HTR-8/SVneo (cell line): ENCODE results near the gene LPIN1.
A peak's percentile ranks its signal among the peaks of the same experiment; 100 is the strongest.
"Not testable (repeated sequence)": the region's sequence is repeated elsewhere in the genome, so short reads cannot be mapped to it uniquely, and the experiment has no call there.

Experiments
- DNase-seq: peaks from one replicate; pipeline ENCODE4 v3.0.0; 2011; ENCODE audit warnings: low spot score, mixed read lengths; ENCODE audit not compliant: insufficient read length
- FAIRE-seq: peaks from 2 replicates; lab custom pipeline; 2011; peaks lifted over from hg19 to GRCh38; lab: Jason Lieb, UNC

Gene LPIN1

DNA sequence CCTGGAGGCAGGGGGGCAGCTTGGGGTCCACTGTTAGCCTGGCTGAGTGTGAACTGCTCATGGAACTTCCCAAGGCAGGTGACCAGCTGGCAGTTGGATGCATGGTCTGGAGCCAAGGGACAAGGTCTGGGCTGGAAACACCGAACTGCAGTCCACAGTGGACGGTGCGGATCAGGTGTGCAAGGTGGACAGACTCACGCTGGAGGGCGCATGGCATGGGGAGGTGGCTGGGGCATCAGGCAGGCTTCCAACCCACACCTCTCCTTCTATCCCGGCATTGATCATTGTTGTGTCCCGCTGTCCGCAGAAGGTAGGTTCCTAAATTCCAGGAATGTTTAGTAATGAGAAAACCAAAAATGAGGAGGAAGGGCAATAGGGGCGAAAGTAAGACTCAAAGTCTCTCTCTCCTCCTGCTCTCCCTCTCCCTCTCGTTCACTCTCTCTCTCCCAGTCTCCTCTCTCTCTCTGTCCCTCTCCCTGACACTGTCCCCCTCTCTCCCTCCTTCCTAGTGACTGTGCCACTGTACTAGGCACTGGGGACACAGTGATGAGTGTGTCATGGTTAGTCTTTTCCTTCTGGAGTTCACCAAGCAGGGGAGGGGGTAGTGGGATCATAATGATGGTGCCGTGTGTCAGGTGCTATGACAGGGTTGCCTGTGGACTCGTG lies 30.3 kb upstream of the LPIN1 start:
- FAIRE-seq (no peak), DNase-seq (no peak)

DNA sequence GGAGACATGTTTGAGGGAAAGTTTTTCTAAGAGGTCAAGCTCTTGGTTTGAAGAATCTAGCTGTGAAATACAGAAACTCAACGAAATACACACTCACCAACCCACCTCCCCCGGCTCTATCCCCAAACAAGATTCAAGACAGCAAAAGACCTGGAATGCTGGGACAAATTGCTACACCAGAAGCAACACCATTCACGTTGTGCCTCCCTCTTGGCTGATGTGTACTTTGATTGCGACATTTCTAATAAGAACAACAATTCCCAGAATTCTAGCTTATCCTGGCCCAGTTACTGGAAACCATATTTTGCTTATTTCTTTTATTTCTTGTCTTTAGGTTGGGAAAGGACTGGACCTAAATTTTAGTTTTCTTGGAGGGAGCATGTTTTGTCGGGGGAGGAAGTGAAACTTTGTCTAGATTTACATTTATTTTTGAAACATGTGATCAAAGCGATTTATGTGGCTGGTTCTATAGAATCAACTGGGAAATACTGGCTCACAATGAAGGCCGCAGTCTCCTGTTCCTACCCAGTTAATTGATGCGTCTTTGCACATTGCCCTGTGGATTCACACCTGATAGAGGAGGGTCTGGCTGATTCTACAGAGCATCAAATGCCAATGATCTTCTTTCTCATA lies 29.6 kb upstream of the LPIN1 start:
- DNase-seq (no peak), FAIRE-seq (no peak)

DNA sequence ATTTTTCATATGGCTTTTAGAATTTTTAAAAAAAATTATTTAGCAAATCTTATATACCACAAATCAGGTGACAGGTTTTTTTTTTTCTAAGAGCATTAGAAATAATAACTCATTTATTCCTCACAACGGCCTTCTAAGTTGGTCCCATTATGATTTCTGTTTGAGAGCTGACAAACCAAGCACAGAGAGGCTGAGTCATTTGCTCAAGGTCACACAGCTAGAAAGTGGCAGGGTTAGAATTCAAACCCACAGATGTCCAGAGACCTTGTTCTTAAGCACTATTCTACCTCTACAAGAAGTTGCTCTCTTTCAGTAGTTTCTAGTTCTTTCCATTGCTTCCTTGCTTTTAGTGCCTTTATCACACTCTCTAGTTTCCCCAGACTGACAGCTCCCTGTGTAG lies 28.8 kb upstream of the LPIN1 start:
- DNase-seq (no peak), FAIRE-seq (no peak)

DNA sequence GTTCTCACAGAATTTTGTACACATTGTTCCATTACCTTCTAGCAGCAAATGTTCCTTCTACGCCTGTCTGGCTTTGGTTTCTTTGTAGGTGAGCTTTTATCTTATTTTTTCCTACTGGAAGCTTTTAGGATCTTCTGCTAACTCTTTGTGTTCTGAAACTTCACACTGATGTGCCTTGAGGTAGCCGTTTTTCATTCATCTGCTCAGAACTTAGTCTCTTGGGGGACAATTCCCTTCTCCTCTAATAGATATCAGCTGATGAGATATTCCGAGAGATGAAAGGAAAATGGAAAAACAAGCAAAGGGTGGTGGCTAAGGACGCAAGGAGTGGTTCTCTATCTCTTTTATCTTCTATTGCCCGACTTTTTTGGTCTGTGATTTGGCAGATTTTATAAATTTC lies 27.8 kb upstream of the LPIN1 start:
- no peak for FAIRE-seq
- no peak for DNase-seq

DNA sequence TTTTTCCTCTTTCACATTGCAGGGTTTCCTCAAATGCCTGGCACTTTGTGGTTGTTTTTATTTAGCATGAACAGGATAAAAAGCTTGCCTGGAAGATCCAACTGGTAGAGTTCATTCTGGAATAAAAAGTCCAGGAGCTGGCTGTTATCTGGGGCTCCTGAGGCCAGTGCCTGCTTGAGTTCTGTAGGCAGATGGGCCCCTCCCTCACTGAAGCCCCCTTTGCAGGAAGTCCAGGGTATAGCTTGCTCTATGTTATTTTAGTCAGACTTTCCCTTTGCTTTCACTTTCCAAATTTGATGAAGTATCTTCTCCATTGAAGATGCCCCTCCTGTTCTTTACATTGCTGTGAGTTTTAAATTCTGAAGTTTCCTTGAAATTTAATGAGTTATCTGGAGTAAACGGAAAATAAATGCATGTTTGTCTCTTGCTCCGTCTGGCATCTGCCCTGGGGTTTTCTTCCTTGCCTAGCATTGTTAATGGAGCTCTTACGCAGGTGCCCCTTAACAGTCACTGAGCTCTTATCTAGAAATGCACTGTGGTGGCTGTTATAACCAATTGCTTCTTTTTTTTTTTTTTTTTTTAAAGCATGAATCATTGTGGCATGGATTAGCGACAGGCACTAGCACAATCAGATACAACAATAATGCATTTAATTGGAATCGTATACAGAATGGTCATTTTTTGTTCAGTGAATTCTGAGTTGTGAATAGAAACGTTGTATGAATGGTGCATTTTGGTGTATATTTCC lies 27.0 kb upstream of the LPIN1 start:
- FAIRE-seq (no peak), DNase-seq (no peak)

DNA sequence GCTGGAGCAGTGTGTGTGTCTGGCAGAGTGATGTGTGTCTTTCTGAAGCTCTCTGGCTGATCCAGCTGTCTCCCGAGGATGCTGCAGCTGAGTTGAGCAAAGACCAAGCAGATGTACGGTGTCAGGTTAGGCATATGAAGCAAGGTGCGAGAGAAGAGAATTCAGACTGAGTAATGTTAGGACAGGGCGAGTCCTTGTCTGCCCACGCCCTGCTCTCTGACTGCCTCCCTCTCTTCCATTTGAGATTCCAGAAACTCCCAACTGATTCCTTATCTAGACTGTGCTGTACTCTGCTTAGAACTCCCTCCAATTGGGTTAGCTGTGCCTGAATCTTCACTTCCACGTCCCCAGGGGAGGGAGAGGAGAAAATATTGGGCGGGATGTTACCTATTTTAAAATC lies 25.7 kb upstream of the LPIN1 start:
- DNase-seq (no peak), FAIRE-seq (no peak)

DNA sequence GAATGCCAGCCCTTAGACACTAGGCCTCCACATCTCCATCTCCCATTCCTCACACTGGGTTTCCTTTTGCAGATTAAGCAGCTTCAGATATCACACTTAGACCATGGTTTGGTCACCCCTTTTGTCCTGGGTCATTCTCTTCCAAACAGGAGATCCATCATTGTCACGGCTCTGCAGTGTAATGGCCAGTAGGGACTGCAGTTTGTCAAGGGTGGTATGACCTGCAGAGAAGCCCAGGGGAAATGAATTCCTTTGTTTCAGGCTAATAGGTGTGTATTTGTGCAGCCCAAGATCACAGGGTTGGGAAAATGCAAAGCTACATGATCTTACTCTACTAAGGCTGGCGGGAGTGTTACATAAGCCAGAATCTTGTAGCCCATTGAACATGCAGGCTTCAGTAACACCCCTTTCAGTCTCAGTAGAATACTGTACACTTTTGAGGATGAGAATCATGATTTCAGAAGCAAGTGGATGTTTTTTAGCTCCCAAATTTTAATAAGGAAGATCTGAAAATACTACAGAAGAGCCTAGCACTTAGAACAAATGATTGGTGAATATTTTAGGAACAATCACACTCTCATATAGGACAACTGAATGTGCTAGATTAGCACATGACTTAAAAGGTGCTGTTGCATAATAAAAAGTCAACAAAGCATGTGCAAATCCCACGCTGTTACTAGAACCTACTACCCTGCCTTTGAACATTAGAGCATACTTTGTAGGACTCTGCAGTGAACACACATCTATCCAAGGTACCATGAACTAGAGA lies 24.0 kb upstream of the LPIN1 start:
- no peak for FAIRE-seq
- no peak for DNase-seq

DNA sequence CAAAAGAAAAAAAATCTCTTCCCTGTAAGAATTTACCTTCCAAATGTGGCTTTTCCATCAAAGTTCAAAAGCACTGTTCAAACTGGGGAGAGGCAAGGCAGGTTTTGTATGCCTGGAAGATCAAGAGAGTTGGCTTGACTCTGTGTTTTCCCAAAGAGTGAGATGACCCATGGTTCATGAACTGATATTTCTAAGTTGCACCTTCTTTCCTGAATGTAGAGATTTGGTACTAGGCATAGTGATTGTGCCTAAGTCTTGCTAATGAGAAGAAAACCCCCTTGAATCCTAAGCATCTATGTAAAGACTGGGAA lies 23.4 kb upstream of the LPIN1 start:
- FAIRE-seq (no peak), DNase-seq (no peak)

DNA sequence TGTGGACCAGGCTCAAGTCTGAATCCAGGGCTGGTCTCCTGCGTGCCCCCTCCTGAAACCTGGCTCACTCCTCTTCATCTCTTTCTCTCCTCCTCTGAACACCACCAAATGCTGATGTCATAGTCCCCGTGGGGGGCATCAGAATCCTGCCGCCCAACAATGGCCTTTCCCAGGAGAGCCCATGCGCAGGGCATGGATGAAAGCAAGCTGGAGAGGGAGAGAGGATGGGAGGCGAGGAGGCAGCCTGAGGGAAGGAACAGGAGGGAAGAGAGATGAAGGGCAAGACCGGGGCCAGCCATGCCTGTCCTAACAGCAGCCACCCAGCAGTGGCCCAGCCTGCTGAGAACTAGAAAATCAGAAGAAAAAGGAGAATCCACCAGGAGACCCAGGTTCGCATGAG lies 22.3 kb upstream of the LPIN1 start:
- FAIRE-seq (no peak), DNase-seq (no peak)

DNA sequence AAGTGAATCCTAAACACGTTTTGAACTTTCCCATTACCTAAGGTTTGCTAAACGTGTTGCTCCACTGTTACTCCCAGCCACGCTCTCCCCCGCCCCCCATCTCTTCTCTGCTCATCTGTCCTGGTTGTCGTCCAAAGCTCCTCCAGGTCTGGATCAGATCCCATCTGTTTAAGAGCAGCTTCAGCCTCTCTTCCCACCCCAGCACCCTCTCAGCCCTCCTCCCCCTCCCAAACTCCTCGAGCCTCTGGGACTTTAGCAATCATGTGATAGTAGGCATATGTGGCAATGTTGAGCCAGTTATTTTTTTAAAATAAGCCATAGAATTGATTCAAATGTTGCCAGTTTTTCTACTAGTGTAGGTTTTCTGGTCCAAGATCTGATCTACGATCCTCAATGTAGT lies 20.0 kb upstream of the LPIN1 start:
- DNase-seq (no peak), FAIRE-seq (no peak)

DNA sequence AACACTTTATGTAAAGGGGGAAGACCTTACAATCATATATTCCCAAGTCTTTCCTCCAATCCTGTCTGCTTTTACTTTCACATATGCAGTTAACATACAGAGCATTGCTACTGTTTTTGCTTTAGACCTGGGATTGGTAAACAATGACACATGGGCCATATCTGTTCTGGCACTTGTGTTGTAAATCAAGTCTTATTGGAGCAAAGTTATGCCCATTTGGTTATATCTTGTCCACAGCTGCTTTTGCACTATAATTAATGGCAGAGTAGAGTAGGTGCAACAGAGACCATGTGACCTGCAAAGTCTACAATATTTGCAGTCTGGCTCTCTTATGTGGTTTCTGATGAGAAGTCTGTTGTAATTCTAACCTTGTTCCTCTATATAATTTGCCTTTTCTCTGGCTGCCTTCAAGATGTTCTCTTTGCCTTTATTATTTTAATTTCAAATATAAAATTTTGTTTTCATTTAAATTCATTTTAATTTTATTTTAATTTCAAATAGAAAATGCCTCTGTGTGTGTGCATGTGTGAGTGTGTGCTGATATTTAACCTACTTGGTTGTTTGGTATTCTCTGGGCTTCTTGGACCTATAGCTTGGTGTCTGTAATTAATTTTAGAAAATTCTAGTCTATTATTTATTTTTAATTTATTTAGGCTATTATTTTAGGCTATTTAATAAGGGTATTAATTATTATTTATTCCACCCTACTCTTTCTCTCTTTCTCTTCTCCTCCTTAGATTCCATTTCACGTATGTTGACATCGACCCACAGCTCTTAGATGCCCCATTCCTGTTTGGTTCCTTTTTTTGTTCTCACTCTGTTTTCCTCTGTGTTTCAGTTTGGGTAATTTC lies 16.8 kb upstream of the LPIN1 start:
- FAIRE-seq (no peak), DNase-seq (no peak)

DNA sequence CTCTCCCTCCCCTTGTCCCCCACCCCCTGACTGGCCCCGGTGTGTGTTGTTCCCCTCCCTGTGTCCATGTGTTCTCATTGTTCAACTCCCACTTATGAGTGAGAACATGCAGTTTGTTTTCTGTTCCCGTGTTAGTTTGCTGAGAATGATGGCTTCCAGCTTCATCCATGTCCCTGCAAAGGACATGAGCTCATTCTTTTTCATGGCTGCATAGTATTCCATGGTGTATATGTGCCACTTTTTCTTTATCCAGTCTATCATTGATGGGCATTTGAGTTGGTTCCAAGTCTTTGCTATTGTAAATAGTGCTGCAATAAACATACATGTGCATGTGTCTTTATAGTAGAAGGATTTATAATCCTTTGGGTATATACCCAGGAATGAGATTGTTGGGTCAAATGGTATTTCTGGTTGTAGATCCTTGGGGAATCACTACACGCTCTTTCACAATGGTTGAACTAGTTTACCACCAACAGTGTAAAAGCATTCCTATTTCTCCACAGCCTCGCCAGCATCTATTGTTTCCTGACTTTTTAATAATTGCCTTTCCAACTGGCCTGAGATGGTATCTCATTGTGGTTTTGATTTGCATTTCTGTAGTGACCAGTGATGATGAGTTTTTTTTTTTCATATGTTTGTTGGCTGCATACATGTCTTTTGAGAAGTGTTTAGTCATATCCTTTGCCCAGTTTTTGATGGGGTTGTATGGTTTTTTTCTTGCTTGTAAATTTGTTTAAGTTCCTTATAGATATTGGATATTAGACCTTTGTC lies 15.0 kb upstream of the LPIN1 start:
- not testable (repeated sequence) for FAIRE-seq, DNase-seq

DNA sequence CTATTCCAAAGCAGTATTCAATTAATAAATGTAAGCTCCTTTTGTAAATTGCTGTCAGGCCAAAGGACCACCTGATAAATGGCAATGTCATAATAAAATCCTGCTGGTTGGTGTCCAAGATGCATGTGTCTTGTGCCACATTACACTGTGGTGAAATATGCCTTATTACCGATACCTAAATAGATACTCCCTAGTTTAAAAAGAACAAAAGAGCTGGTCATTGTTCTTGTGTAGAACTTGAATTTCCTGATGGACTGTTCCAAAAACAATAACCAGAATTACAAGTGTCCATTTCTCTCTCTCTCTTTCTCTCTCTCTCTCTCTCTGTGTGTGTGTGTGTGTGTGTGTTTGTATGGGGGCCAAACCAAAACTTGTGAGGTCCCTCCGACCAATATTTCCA lies 13.8 kb upstream of the LPIN1 start:
- DNase-seq (no peak), FAIRE-seq (no peak)

DNA sequence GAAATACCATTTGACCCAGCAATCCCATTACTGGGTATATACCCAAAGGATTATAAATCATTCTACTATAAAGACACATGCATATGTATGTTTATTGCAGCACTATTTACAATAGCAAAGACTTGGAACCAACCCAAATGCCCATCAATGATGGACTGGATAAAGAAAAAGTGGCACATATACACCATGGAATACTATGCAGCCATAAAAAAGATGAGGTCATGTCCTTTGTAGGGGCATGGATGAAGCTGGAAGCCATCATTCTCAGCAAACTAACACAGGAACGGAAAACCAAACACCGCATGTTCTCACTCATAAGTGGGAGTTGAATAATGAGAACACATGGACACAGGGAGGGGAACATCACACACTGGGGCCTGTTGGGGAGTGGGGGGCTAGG lies 8.6 kb upstream of the LPIN1 start:
- DNase-seq, FAIRE-seq: not testable (repeated sequence)

DNA sequence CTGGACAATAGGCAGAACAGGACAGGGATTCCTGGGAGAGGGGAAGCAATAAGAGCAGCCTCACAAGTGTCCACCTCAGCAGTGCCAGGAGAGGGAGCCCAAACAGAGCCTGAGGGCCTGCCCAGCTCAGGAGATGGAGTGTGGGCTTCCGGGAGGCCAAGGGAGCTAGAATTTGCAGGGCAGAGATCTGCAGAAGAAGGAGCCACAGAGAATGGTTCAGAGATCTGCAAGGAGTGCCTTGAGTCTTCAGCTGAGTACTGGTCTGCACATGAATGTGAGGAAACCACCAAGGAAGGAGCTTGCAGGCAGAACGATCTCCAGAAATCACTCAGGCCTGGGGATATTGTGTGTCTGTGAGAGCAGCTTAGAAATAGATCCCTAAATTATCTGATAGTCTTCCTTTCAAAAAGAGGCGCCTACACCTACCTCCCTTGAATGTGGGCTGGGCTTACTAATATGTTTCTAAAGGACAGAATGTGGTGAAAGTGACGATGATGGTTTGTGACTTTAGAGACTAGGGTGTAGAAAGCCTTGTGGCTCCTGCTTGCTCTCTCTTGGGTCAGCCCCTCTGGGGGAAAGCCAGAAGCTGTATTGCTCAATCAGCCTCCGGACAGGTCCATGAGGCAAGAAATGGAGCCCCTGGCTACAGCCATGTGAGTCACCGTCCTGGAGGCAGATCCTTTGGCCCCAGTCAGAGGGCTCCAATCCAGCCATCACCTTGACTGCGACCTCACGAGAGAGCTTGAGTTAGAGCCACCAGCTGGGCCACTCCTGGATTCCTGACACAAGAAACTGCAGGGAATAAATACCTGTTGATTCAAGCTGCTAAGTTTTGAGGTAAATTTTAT lies 7.6 kb upstream of the LPIN1 start:
- no peak for FAIRE-seq
- peak; percentile 67 for DNase-seq

DNA sequence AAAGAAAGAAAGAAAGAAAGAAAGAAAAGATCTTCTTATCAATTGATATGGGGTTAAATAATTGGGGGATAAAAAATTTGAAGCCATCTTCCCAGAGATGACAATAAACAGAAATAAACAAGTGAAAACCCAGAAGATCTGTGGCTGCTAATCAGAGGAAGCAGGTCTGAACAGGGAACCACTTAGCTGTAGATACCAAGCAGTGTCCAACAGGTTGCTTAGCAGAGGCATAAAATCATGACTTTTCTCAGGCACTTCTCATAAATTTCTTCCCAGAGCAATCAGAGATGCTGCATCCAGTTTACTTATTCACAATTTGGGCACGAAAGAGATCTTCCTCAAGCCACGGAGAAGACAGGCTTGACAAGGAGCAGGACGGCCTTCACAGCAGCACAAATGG lies 5.7 kb upstream of the LPIN1 start:
- FAIRE-seq (no peak), DNase-seq (no peak)

DNA sequence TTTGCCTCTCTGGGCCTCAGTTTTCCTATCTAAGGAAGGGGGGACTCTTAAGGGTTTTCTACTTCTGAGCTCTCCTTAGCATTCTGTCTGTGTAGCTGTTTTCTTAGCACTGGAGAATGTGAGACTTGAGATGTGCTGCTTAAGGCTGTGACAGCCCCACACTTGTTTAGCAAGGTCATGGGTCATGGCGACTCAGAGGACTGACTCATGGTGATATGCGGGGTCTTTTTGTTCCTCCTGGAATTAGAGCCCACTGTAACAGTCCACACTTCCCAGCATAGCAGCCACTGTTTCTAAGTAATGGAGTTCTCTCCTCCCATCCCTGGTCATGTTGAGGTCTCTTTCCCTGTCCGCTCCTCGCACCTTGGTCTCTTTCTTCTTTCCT lies 4.1 kb upstream of the LPIN1 start:
- FAIRE-seq (no peak), DNase-seq (no peak)

DNA sequence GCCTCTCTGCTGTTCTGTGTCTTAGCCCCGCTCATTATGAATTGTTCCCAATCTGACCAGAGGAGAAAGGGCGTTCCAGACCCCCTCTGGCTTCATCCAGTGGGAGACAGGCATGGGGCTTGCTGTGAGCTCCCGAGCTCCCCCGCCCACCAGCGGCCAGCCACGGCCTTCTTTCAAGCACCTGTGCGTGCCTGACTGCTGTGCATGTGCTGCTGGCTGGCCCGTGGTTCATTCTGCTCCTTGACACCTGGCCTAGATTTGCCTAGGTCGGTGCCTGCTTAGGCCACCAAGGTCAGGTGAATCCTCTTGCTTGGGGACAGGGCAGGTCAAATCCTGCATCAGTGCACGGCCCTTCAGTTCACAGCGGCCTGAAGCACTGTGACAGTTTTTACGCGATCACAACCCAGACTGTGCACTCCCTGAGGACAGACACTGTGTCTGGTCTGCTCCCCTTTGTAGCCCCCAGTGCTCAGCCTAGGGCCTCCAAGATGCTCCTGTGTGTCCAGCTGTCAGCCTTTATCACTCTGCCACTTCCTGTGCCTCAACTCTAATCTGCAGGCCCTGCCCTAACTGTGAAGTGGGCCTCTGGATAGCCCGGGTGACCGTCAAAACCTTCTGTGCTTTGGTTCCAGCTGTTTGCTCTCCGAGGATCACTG lies 3.6 kb upstream of the LPIN1 start:
- FAIRE-seq (no peak), DNase-seq (no peak)
